AG04449 (cell line): ENCODE results near the gene CD164.

ENCODE experiments used
- CTCF ChIA-PET: fragments of 350-600 bp; formaldehyde crosslinking; extraction: SDS; loops from one replicate; lab custom pipeline; 2021; ENCODE audit warnings: antibody characterized with exemption; lab: Yijun Ruan, JAX
- POLR2A ChIA-PET: fragments of 400-600, 350-600 bp; formaldehyde crosslinking; extraction: SDS; loops from one replicate; lab custom pipeline; 2020; ENCODE audit warnings: antibody characterized with exemption, inconsistent platforms; lab: Yijun Ruan, JAX
- DNase-seq: peaks from one replicate; pipeline ENCODE4 v3.0.0-alpha.2; 2010; ENCODE audit warnings: low read depth, low spot score
- H3K4me3 ChIP-seq: 2 replicates; pipeline ENCODE4 v1.5.1; 2011; ENCODE audit warnings: low read depth, mild to moderate bottlenecking, control low read depth, low read length
- TF ChIP-seq, protein P1 (sequence below): IDR thresholded peaks from one replicate; pipeline ENCODE4 v1.5.1; 2011; ENCODE audit warnings: mild to moderate bottlenecking, moderate library complexity, low read length, control low read depth, inconsistent platforms; ENCODE audit not compliant: insufficient read depth; ENCODE audit errors: missing control alignments

The CD164 gene

DNA sequence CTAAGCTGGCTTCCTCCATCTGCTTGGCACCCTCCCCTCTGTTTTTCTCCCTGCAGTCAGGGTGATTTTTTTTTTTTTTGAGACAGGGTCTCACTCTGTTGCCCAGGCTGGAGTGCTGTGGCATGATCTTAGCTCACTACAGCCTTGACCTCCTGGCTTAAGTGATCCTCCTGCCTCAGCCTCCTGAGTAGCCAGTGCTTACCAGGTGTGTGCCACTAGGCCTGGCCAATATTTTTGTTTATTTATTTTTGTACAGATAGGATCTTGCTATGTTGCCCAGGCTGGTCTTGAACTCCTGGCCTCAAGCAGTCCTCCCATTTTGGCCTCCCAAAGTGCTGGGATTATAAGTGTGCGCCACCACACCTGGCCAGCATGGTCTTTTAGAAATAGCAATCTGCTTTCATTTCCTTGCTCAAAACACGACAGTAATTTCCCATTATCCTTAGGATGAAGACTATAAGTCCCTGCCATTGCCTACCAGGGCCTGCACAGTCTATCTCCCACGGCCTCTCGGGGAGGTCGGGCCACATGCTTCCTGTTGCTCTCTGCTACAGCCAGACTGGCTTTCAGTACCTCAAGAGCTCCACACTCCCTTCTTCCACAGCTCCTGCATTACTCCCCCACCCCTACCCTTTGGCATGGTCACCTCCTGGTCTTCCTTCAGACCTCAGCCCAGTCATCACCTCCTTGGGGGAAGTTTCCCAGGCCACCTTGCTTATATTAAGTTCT, 11.1 kb upstream of the CD164 start:
- TF ChIP-seq, protein P1, sequence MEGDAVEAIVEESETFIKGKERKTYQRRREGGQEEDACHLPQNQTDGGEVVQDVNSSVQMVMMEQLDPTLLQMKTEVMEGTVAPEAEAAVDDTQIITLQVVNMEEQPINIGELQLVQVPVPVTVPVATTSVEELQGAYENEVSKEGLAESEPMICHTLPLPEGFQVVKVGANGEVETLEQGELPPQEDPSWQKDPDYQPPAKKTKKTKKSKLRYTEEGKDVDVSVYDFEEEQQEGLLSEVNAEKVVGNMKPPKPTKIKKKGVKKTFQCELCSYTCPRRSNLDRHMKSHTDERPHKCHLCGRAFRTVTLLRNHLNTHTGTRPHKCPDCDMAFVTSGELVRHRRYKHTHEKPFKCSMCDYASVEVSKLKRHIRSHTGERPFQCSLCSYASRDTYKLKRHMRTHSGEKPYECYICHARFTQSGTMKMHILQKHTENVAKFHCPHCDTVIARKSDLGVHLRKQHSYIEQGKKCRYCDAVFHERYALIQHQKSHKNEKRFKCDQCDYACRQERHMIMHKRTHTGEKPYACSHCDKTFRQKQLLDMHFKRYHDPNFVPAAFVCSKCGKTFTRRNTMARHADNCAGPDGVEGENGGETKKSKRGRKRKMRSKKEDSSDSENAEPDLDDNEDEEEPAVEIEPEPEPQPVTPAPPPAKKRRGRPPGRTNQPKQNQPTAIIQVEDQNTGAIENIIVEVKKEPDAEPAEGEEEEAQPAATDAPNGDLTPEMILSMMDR: no peak
- POLR2A ChIA-PET: no interaction called here
- CTCF ChIA-PET: interaction anchor here (0.6 to 4.8 kb wide), 4 partner anchors 9 to 206 kb away, joined by 3 to 38 read pairs (median 6); partner anchors contain the start of gene CD164
- no peak overlapping the region for H3K4me3 ChIP-seq
- DNase-seq: no peak

DNA sequence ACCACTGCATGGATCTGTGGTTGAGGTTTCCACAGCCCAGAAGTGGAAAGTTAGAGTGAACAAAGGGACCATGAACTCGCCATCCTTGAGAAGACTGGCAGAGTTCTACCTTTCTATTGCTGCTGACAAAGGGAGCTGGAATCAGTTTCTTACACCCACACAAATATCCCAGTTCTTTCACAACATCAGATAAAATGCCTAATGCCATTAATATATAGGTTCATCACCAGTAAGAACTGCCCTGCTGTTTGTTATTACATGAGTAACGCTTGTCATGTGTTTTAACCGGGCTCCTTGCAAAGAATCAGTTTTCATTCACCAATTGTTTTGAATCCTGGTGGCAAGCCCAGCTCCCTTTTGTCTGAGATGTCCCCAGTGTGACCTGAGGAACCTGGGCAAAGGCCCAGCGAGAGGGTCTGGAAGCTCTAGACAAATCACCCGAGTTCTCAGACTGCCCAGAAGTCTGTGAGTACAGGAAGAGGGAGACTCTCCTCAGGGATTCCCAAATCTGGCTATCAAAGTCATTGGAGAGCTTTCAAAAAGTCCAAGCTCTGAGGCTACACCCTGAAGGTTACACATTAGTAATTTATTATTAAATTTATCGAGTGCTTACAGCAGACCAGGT, 7.5 kb upstream of the CD164 start:
- ChIA-PET CTCF (interaction anchor here (1.7 kb wide), 2 partner anchors 13 to 202 kb away, joined by 3 to 6 read pairs; no protein-coding TSS in a partner anchor), POLR2A (interaction anchor here (0.6 kb wide), 1 partner anchor 1485 kb away, joined by 3 read pairs; the partner anchor contains the start of gene AMD1)
- H3K4me3 ChIP-seq: no peak overlapping the region
- no peak for DNase-seq
- TF ChIP-seq, protein P1: no peak

DNA sequence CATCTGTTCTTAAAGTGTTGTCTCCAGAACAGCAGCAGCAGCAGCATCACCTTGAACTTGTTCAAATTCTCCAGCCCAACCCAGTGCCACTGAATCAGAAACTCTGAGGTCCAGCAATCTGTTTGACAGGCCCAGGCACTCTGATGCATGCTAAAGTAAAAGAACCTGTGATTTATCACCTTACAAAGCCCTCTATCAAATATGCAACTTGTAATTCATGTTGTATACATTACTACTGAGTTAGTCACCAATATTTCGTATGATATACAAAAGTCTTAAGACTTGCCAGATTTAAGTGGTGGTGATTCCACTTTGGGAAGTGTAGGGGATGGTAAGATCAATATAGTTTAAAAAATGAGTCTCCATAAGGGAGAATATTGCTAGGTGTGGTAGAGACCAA, 6.0 kb upstream of the CD164 start:
- TF ChIP-seq, protein P1: no peak
- no peak overlapping the region for H3K4me3 ChIP-seq
- CTCF ChIA-PET: interaction anchor here (1.0 kb wide), 1 partner anchor 201 kb away, joined by 3 read pairs; no protein-coding TSS in a partner anchor
- POLR2A ChIA-PET: no interaction called here
- DNase-seq: no peak

DNA sequence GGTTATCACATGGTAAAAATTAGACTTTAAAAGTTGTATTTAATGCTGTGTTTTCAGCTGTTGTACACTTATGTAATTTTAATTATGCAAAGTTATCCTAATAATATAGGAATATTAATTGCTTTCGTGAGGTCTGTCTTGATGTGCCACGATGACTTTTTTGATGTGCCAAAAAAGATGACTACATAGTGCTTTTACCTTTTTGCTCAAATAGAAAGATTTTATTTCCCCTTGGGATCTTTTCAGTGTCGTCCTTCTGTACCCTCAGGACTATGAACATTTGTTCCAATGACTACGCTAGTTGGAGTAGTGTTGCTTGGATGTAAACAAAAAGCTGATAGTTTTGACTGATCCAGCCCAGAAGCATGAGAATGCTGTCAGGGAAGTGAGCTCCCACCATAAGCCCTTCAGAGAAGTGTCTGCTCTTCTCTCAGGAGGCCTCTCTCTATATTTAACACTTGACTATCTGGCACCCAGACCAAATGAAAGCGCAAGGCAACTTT, 1.2 kb upstream of the CD164 start:
- TF ChIP-seq, protein P1: no peak
- CTCF ChIA-PET: interaction anchor here (1.1 to 6.0 kb wide), 26 partner anchors 10 to 842 kb away, joined by 3 to 137 read pairs (median 6); partner anchors contain the start of gene CEP57L1
- no peak for DNase-seq
- H3K4me3 ChIP-seq: peak overlapping the region; percentile 93
- POLR2A ChIA-PET: interaction anchor here (0.6 to 1.7 kb wide), 3 partner anchors 72 to 537 kb away, joined by 3 to 6 read pairs (median 3); partner anchors contain the start of gene MICAL1

DNA sequence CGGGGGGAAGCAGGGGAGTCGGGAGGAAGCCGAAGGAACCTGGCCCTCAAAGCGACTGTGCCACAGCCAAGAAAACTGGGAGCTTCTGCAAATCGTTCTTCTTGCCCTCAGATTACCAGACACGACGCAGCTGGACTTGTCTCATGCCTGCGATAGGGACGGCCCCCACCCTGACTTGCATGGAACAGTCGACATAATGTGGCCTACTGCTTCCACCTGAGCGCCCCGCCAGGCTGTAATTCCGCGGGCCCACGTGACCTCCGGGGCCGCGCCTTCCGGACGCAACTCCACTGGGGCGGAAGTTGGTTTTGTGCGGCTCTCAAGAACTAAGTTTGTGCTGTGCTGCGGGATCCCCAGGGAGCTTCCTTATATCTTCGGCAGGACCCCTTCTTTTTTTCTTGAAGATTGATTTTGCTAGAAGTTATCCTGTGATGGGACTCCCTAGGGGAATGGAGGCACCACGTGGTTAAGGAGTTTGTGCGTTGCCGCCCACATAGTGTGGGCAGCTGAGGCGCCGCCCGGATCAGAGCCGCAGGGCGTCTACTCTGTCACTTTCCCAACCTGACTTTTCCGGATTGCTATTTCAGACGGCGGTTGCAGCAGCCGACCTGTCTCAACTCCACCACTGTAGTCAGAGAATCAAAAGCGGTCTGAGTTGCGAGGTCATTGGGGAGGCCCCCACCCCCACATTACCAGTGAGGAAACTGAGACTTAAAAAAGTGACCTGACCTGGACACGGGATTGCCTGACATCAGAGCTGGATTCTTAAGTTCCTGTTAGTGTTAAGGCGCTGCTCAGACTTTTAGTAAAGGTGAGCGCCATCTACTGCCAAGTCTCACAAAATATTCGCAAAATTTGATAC, 540 bp upstream of the CD164 start:
- TF ChIP-seq, protein P1: peak; percentile 9
- peak; percentile 70 for DNase-seq
- peak overlapping the region; percentile 93 for H3K4me3 ChIP-seq
- POLR2A ChIA-PET: interaction anchor here (0.5 to 2.1 kb wide), 10 partner anchors 9 to 536 kb away, joined by 3 to 7 read pairs (median 3); partner anchors contain the start of genes CEP57L1, MICAL1, SESN1 and SMPD2
- CTCF ChIA-PET: interaction anchor here (1.0 to 6.0 kb wide), 26 partner anchors 9 to 841 kb away, joined by 3 to 137 read pairs (median 6); partner anchors contain the start of genes CEP57L1 and SMPD2
